Measurements from ENCODE around the gene SLC22A5. TPM values are rescaled to one million over a fixed set of nuclear protein-coding genes. Genes with fewer than 3 reads are reported as not detected.
"Not testable (repeated sequence)": the region's sequence is repeated elsewhere in the genome, so short reads cannot be mapped to it uniquely, and the experiment has no call there.

The SLC22A5 gene
- total RNA-seq, 2 experiments from 2014 or later, result 4.0 to 4.1 TPM

DNA sequence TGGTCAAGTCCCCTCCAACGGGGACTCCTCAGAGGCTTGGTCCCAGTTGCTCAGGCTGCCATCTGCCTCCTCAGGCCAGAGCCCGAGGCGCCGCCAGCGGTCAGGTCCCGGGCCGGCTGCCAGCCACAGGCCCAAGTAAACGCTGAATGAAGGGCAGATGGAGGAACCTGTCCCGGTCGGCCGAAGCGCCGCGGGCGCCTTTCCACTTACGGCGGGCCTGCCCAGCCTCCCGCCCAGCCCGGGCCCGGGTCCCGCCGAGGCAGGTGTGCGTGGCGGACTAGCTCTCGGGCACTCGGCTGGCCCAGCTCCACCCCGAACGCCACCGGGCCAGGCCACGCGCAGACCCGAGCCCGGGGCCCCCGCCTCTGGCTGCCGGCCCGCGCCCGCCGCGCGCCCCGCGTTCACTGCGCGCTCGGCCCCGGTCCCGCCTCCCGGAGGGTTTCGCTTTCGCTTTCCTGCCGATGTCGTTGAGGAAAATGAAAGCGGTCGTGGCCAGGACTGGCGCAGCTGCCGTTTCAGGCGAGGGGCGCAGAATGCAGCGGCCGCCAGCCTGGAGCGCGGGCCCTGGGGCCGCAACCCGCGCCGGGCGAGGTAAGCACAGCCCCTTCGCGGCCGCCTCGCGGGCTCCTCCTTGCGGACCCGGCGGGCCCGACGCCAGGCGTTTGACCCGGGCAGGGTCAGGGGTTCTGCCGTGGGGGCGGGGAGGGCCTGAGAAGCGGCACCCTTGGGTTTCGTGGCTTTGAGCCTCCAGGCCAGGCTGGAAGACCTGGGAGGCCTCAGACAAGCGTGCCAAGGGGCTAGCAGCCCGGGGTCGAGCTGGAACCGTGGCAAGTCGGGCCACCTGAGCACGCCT is 41.2 kb downstream of the SLC22A5 start:
- Mint-ChIP-seq H3K9me3 (peaks cover 11% of the 10 kb centered on the region), H3K4me1 (ENCODE audit: low read depth) (peaks cover 63% of the 10 kb centered on the region), H3K36me3 (ENCODE audit: low read depth) (peaks cover 36% of the 10 kb centered on the region), H3K27ac (peak overlapping the region; percentile 100), H3K4me3 (peak overlapping the region; percentile 93), H3K27me3 (no peaks in the 10 kb centered on the region)
- intact Hi-C loops (cut with micrococcal nuclease), result no loop called here
- peak; percentile 71 for ATAC-seq
- TF ChIP-seq, protein P1, sequence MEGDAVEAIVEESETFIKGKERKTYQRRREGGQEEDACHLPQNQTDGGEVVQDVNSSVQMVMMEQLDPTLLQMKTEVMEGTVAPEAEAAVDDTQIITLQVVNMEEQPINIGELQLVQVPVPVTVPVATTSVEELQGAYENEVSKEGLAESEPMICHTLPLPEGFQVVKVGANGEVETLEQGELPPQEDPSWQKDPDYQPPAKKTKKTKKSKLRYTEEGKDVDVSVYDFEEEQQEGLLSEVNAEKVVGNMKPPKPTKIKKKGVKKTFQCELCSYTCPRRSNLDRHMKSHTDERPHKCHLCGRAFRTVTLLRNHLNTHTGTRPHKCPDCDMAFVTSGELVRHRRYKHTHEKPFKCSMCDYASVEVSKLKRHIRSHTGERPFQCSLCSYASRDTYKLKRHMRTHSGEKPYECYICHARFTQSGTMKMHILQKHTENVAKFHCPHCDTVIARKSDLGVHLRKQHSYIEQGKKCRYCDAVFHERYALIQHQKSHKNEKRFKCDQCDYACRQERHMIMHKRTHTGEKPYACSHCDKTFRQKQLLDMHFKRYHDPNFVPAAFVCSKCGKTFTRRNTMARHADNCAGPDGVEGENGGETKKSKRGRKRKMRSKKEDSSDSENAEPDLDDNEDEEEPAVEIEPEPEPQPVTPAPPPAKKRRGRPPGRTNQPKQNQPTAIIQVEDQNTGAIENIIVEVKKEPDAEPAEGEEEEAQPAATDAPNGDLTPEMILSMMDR (IDR thresholded peaks at IDR 0.05), result peak; percentile 53
- CTCF ChIA-PET, result interaction anchor here (0.7 to 8.3 kb wide), 24 partner anchors 8 to 305 kb away, joined by 3 to 51 read pairs (median 4); no protein-coding TSS in a partner anchor
- POLR2A ChIA-PET, result interaction anchor here (0.6 to 8.5 kb wide), 20 partner anchors 9 to 641 kb away, joined by 3 to 393 read pairs (median 6); partner anchors contain the start of genes HSPA4, IRF1 and SLC22A5
- peak; percentile 89 for DNase-seq

- Mint-ChIP-seq H3K4me1 (ENCODE audit: low read depth) (peaks cover 60% of the 10 kb centered on the region), H3K9me3 (peaks cover 11% of the 10 kb centered on the region), H3K27ac (peak overlapping the region; percentile 100), H3K4me3 (peak overlapping the region; percentile 93), H3K36me3 (ENCODE audit: low read depth) (peaks cover 36% of the 10 kb centered on the region), H3K27me3 (no peaks in the 10 kb centered on the region)
- intact Hi-C loops (cut with micrococcal nuclease), result loop anchor here (2.0 kb wide), 1 partner anchor 77 kb away; no protein-coding TSS in a partner anchor
- ChIA-PET POLR2A (interaction anchor here (0.6 to 8.5 kb wide), 20 partner anchors 9 to 641 kb away, joined by 3 to 393 read pairs (median 6); partner anchors contain the start of genes HSPA4, IRF1 and SLC22A5), CTCF (interaction anchor here (0.7 to 8.3 kb wide), 22 partner anchors 9 to 304 kb away, joined by 3 to 51 read pairs (median 4); no protein-coding TSS in a partner anchor)
- TF ChIP-seq, protein P1 (IDR thresholded peaks at IDR 0.05), result no peak
- peak; percentile 58 for DNase-seq
- ATAC-seq, result peak; percentile 45
Measured at GRCh38 chr5:132411304-132412013, 41.9 kb downstream of the SLC22A5 start.

DNA sequence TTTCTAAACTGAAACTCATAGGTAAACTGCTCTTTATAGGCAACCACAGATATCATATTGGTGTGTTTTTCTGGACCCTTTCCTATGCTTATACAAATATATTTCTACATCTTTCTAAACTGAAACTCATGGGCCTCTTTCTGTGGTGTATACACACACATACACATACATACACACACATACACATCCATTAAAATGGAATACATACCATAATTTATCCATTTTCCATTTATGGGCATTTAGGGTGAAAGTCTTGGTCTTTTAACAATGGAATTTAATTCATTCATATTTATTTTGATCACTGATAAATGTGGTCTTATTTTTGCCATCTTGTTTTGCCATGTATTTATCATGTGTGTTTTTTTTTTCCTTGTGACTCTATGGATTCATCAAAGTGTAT is 44.1 kb downstream of the SLC22A5 start:
- Mint-ChIP-seq H3K27ac (peak overlapping the region; percentile 100), H3K4me1 (ENCODE audit: low read depth) (peaks cover 60% of the 10 kb centered on the region), H3K36me3 (ENCODE audit: low read depth) (peaks cover 39% of the 10 kb centered on the region), H3K9me3 (peaks cover 2% of the 10 kb centered on the region), H3K4me3 (peak overlapping the region; percentile 93), H3K27me3 (no peaks in the 10 kb centered on the region)
- intact Hi-C loops (cut with micrococcal nuclease), result loop anchor here (2.0 kb wide), 1 partner anchor 75 kb away; no protein-coding TSS in a partner anchor
- ChIA-PET CTCF (interaction anchor here (0.8 to 1.8 kb wide), 4 partner anchors 27 to 82 kb away, joined by 3 to 5 read pairs (median 4); no protein-coding TSS in a partner anchor), POLR2A (interaction anchor here (1.0 to 6.2 kb wide), 3 partner anchors 11 to 75 kb away, joined by 5 to 131 read pairs (median 79); partner anchors contain the start of gene IRF1)
- TF ChIP-seq, protein P1 (IDR thresholded peaks at IDR 0.05), result no peak
- ATAC-seq (no peak), DNase-seq (no peak)

- intact Hi-C loops (cut with micrococcal nuclease), result no loop called here
- ATAC-seq (no peak), DNase-seq (no peak)
- H3K36me3 Mint-ChIP-seq (ENCODE audit: low read depth), result peaks cover 45% of the 10 kb centered on the region
- peaks cover 2% of the 10 kb centered on the region for H3K9me3 Mint-ChIP-seq
- TF ChIP-seq, protein P1 (IDR thresholded peaks at IDR 0.05), result no peak
- H3K27me3 Mint-ChIP-seq, result no peaks in the 10 kb centered on the region
- POLR2A ChIA-PET, result interaction anchor here (1.0 to 6.2 kb wide), 6 partner anchors 13 to 82 kb away, joined by 3 to 131 read pairs (median 10); partner anchors contain the start of gene IRF1
- CTCF ChIA-PET, result interaction anchor here (0.9 to 2.5 kb wide), 11 partner anchors 8 to 86 kb away, joined by 3 to 9 read pairs (median 6); no protein-coding TSS in a partner anchor
- H3K4me3 Mint-ChIP-seq, result peak overlapping the region; percentile 44
- H3K4me1 Mint-ChIP-seq (ENCODE audit: low read depth), result peaks cover 61% of the 10 kb centered on the region
- H3K27ac Mint-ChIP-seq, result peak overlapping the region; percentile 100
Measured at GRCh38 chr5:132414634-132415378, 45.3 kb downstream of the SLC22A5 start.

- peak overlapping the region; percentile 82 for H3K27ac Mint-ChIP-seq
- CTCF ChIA-PET, result interaction anchor here (1.4 to 2.5 kb wide), 9 partner anchors 9 to 85 kb away, joined by 3 to 9 read pairs (median 6); no protein-coding TSS in a partner anchor
- ATAC-seq; H3K4me3 Mint-ChIP-seq; H3K9me3 Mint-ChIP-seq; intact Hi-C loops (cut with micrococcal nuclease); DNase-seq; H3K27me3 Mint-ChIP-seq: not testable (repeated sequence)
- H3K4me1 Mint-ChIP-seq (ENCODE audit: low read depth), result peaks cover 68% of the 10 kb centered on the region
- POLR2A ChIA-PET, result interaction anchor here (0.6 to 6.2 kb wide), 8 partner anchors 10 to 81 kb away, joined by 3 to 131 read pairs (median 7); partner anchors contain the start of gene IRF1
- H3K36me3 Mint-ChIP-seq (ENCODE audit: low read depth), result peaks cover 49% of the 10 kb centered on the region
Measured at GRCh38 chr5:132415516-132415915, 46.0 kb downstream of the SLC22A5 start.
